Endothelial cell (in vitro differentiated cells): Measurements from ENCODE around the gene TOP3B. TPM values are rescaled to one million over a fixed set of nuclear protein-coding genes. Genes with fewer than 3 reads are reported as not detected.
A peak's percentile ranks its signal among the peaks of the same experiment; 100 is the strongest.

Source experiments
- DNase-seq: peaks from one replicate; pipeline ENCODE4 v3.0.0; 2021; ENCODE audit warnings: low spot score
- H3K27ac Mint-ChIP-seq: one replicate; pipeline ENCODE4 v1.8.0; 2021; ENCODE audit warnings: mixed read lengths, inconsistent platforms; ENCODE audit not compliant: unreplicated experiment
- H3K27me3 Mint-ChIP-seq: one replicate; pipeline ENCODE4 v1.8.0; 2021; ENCODE audit warnings: mild to moderate bottlenecking, moderate library complexity, mixed read lengths, inconsistent platforms; ENCODE audit not compliant: unreplicated experiment
- H3K36me3 Mint-ChIP-seq: one replicate; pipeline ENCODE4 v1.8.0; 2021; ENCODE audit warnings: mild to moderate bottlenecking, low read depth, mixed read lengths, inconsistent platforms; ENCODE audit not compliant: unreplicated experiment
- H3K4me1 Mint-ChIP-seq: one replicate; pipeline ENCODE4 v1.8.0; 2021; ENCODE audit warnings: mild to moderate bottlenecking, mixed read lengths, inconsistent platforms; ENCODE audit not compliant: unreplicated experiment
- H3K4me3 Mint-ChIP-seq: one replicate; pipeline ENCODE4 v1.8.0; 2021; ENCODE audit warnings: mild to moderate bottlenecking, mixed read lengths, inconsistent platforms; ENCODE audit not compliant: unreplicated experiment
- H3K9me3 Mint-ChIP-seq: one replicate; pipeline ENCODE4 v1.8.0; 2021; ENCODE audit warnings: mixed read lengths, inconsistent platforms; ENCODE audit not compliant: unreplicated experiment
- CTCF ChIP-seq: fragments of 200-600 bp; sonication (generic); IDR thresholded peaks from one replicate; pipeline ENCODE4 v1.5.0; 2021; ENCODE audit warnings: antibody characterized with exemption; ENCODE audit not compliant: unreplicated experiment
- total RNA-seq: library from RNA; stranded (reverse); fragmentation: NEBNext Ultra II Directional; extraction: Animal tissue kit (Norgen Biotek cat#: 25700); gene quantifications from one replicate; pipeline ENCODE4 v1.2.1, GENCODE V29; 2021; ENCODE audit not compliant: unreplicated experiment

TOP3B gene
- total RNA-seq, 1 donor from 2014 or later, result 55.6 TPM

GRCh38 chr22:21928048-21928447, 54.5 kb downstream of the TOP3B start:
- H3K4me3 Mint-ChIP-seq, result peak overlapping the region; percentile 71
- H3K27ac Mint-ChIP-seq, result peak overlapping the region; percentile 86
- TF ChIP-seq CTCF, result no peak
- DNase-seq, result no peak
- peaks cover 55% of the 10 kb centered on the region for H3K36me3 Mint-ChIP-seq
- H3K9me3 Mint-ChIP-seq, result no peaks in the 10 kb centered on the region
- H3K4me1 Mint-ChIP-seq, result peaks cover 22% of the 10 kb centered on the region
- H3K27me3 Mint-ChIP-seq, result peaks cover 18% of the 10 kb centered on the region

GRCh38 chr22:21927174-21927823, 55.3 kb downstream of the TOP3B start:
- H3K36me3 Mint-ChIP-seq, result peaks cover 49% of the 10 kb centered on the region
- no peaks in the 10 kb centered on the region for H3K9me3 Mint-ChIP-seq
- H3K4me3 Mint-ChIP-seq, result no peak overlapping the region
- no peak for TF ChIP-seq CTCF
- no peak for DNase-seq
- peaks cover 23% of the 10 kb centered on the region for H3K4me1 Mint-ChIP-seq
- H3K27ac Mint-ChIP-seq, result no peak overlapping the region
- H3K27me3 Mint-ChIP-seq, result peaks cover 15% of the 10 kb centered on the region

- no peak overlapping the region for H3K4me3 Mint-ChIP-seq
- peaks cover 25% of the 10 kb centered on the region for H3K4me1 Mint-ChIP-seq
- peaks cover 15% of the 10 kb centered on the region for H3K27me3 Mint-ChIP-seq
- no peak overlapping the region for H3K27ac Mint-ChIP-seq
- H3K36me3 Mint-ChIP-seq, result peaks cover 51% of the 10 kb centered on the region
- H3K9me3 Mint-ChIP-seq, result no peaks in the 10 kb centered on the region
- TF ChIP-seq CTCF, result no peak
- no peak for DNase-seq
Measured at GRCh38 chr22:21926728-21927127, 55.9 kb downstream of the TOP3B start.

- Mint-ChIP-seq H3K27ac (no peak overlapping the region), H3K36me3 (peaks cover 25% of the 10 kb centered on the region), H3K9me3 (no peaks in the 10 kb centered on the region), H3K4me3 (no peak overlapping the region), H3K27me3 (peaks cover 8% of the 10 kb centered on the region), H3K4me1 (peaks cover 6% of the 10 kb centered on the region)
- no peak for DNase-seq
- no peak for TF ChIP-seq CTCF
Measured at GRCh38 chr22:21923163-21923561, 59.4 kb downstream of the TOP3B start.

- DNase-seq, result no peak
- peaks cover 2% of the 10 kb centered on the region for H3K27me3 Mint-ChIP-seq
- no peak for TF ChIP-seq CTCF
- H3K36me3 Mint-ChIP-seq, result peaks cover 19% of the 10 kb centered on the region
- H3K4me3 Mint-ChIP-seq, result no peak overlapping the region
- no peaks in the 10 kb centered on the region for H3K9me3 Mint-ChIP-seq
- H3K4me1 Mint-ChIP-seq, result peaks cover 3% of the 10 kb centered on the region
- peak overlapping the region; percentile 20 for H3K27ac Mint-ChIP-seq
Measured at GRCh38 chr22:21922370-21923162, 60.0 kb downstream of the TOP3B start.
